Prostate gland (tissue), 2 donors: ENCODE measurements around the gene SSR4.

Experiments used
- POLR2A ChIP-seq: fragments of 450-650 bp; IDR thresholded peaks from one replicate; pipeline ENCODE4 v1.6.1; 2016; ENCODE audit warnings: antibody characterized with exemption, mild to moderate bottlenecking
- POLR2AphosphoS5 ChIP-seq: sonication (generic); formaldehyde crosslinking; IDR thresholded peaks from one replicate; pipeline ENCODE4 v1.6.1; 2017; ENCODE audit warnings: antibody characterized with exemption
- TF ChIP-seq, protein P1 (sequence below), 4 experiments: fragments of 200-600 bp in 2 of 4; fragments of 450-650 bp in 2 of 4; sonication (generic) in 2 of 4; IDR thresholded peaks; 1 replicate in 3 of 4; 2 replicates in 1 of 4; pipeline ENCODE4 v1.5.1; 2016 to 2019; ENCODE audit warnings: antibody characterized with exemption in 4 of 4, mild to moderate bottlenecking in 2 of 4, moderate library complexity in 2 of 4

- TF ChIP-seq, protein P1, sequence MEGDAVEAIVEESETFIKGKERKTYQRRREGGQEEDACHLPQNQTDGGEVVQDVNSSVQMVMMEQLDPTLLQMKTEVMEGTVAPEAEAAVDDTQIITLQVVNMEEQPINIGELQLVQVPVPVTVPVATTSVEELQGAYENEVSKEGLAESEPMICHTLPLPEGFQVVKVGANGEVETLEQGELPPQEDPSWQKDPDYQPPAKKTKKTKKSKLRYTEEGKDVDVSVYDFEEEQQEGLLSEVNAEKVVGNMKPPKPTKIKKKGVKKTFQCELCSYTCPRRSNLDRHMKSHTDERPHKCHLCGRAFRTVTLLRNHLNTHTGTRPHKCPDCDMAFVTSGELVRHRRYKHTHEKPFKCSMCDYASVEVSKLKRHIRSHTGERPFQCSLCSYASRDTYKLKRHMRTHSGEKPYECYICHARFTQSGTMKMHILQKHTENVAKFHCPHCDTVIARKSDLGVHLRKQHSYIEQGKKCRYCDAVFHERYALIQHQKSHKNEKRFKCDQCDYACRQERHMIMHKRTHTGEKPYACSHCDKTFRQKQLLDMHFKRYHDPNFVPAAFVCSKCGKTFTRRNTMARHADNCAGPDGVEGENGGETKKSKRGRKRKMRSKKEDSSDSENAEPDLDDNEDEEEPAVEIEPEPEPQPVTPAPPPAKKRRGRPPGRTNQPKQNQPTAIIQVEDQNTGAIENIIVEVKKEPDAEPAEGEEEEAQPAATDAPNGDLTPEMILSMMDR (IDR thresholded peaks at IDR 0.05), result no peak
- TF ChIP-seq POLR2A (no peak), POLR2AphosphoS5 (no peak)
Measured at GRCh38 chrX:153778181-153778580, 16.3 kb upstream of the SSR4 start.
